GM21360 (cell line): ENCODE results near the gene FRY.
"Not testable (repeated sequence)": the region's sequence is repeated elsewhere in the genome, so short reads cannot be mapped to it uniquely, and the experiment has no call there.

ENCODE experiments used
- ATAC-seq: cut with Tn5 transposase; IDR thresholded peaks from one replicate; pipeline ENCODE4 v1.9.1; 2021; ENCODE audit warnings: mild to moderate bottlenecking, moderate library complexity; ENCODE audit not compliant: unreplicated experiment

FRY gene

GRCh38 chr13:32031025-32031814, at the start of gene FRY:
TSS of gene FRY (plus strand) at chr13:32031774. CDS start at chr13:32031796, 22 bp downstream.
- peak; percentile 58 for ATAC-seq

DNA sequence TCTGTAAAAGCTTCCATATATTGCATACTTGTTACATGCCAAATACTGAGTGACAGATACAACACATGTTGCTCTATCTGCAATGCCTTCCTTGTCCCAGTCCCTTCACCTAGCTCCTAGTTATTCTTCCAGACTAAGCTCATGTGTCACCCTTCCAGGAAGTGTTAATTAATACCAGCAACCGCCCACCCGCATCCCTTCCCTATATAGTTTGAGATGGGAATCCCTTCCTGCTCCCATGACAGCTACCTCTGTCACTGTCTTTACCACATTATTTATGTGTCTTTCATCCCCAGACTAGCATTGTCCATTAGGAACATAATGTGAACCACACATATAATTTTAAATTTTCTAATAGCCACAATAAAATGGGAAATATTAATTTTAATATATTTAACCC, 49.5 kb upstream of the FRY start:
- no peak for ATAC-seq

- ATAC-seq: no peak
These were observed 49.0 kb upstream of the FRY start for GRCh38 chr13:31982540-31982939.

GRCh38 chr13:31983696-31984095, 47.9 kb upstream of the FRY start:
- not testable (repeated sequence) for ATAC-seq

GRCh38 chr13:31984388-31984787, 47.2 kb upstream of the FRY start:
- not testable (repeated sequence) for ATAC-seq

DNA sequence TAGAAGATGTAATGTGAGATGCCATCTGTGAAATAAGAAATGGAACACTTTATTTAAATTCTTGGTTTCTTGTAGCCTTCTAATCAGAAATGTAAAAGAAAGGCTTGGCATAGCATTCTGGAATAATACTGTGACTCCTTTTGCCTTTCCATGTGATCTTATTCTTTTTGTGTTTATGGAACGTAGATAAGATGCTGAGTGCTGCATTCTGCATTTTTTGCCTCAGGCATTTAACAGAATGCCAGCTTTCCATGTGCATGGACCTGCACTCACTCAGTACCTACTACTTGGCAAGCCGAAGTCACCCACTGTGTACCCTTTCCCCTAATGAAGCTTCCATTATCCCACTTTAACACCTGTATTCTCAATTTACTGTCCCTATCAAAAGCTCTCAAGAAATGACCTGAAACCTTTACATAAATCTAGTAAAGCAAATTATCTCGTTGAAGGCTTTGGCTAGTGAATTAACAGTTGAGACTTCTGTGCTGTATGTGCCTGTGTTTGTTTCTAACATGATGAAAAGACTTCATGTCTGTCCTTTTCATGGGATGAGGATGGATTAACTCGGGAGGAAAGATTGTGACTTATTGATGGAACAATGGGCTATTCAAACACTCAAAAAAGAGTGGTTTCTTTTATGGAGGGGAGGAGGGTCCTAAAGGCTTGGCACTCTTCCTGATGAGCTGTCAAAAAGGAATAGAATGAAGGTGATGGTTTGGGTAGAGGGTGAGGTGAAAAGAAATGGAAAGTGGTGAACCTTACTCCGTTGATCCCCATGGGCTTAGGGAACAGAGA, 44.7 kb upstream of the FRY start:
- ATAC-seq: no peak

DNA sequence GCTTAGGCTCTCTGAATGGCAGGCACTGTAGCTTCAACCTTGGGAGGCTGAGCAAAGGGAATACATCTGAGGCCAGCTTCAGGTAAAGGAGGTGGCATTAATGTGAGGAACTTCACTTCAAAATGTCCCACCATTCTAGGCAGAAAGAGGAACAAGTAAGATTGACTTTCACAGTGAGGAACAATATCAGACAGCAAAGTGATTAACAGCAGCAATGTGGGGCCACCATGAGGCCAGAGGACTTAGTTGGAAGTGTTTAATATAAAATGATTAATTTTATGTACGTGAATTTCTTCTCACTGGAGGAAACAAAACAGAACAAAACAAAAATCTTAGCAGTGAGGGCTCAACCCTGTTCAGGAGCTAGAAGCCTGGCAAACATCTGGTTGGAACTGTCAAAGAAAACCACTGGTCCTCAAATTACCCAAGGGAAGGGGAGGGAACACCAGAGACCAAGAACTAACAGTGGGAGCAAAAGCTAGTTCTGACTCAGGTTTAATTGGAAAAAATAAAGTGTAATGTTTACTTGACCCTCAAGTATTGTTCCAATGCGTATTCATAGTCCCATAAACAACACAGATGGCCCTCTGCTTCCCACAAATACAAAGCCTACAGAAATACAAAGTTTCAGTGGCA, 43.9 kb upstream of the FRY start:
- ATAC-seq: no peak

- not testable (repeated sequence) for ATAC-seq
These were observed 37.2 kb upstream of the FRY start for GRCh38 chr13:31994367-31994766.

GRCh38 chr13:31996601-31997000, 35.0 kb upstream of the FRY start:
- ATAC-seq: no peak

GRCh38 chr13:31997641-31998040, 33.9 kb upstream of the FRY start:
- no peak for ATAC-seq

DNA sequence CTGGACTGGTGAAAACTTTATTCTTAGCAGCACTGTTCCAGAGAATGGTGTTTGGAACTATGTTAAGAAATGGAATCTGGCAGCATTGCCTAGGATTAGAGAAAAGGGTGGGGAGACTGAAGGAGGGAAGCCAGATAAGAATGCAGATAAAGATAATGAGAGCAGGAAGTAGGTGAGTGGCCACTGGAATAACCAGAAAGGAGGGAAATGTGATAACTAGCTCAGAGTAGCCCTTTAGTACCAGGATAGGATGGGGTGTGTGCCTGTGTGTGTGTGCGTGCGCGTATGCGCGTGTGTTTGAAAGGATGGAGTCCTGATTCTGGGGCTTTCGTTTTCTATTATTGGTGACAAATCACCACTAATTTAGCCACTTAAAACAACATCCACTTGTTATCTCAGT, 33.4 kb upstream of the FRY start:
- ATAC-seq: no peak

DNA sequence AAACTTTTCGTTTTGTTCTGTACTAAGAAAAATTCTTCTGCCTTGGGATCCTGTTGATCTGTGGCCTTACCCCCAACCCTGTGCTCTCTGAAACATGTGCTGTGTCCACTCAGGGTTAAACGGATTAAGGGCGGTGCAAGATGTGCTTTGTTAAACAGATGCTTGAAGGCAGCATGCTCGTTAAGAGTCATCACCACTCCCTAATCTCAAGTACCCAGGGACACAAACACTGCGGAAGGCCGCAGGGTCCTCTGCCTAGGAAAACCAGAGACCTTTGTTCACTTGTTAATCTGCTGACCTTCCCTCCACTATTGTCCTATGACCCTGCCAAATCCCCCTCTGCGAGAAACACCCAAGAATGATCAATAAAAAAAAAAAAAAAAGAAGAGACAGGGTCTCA, 30.8 kb upstream of the FRY start:
- not testable (repeated sequence) for ATAC-seq

GRCh38 chr13:32001154-32001768, 30.3 kb upstream of the FRY start:
- peak; percentile 66 for ATAC-seq

DNA sequence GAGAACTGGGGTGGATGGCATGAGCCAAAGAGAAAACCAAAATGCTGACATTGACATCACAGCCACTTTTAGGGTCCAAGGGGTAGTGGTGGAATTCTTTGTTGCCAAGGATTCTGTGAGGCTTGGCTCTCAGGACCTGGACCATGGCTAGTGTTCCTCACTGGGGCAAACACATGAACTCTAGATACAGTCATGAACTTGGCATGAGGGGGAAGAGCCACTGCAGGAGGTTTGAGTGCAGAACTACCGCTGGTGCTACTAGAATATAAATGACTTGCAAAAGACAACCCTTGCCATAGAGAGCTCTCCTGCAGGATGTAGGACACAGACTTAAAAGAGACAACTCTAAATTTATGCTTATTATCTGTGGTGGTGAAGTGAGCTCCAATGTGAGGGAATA, 29.8 kb upstream of the FRY start:
- no peak for ATAC-seq

DNA sequence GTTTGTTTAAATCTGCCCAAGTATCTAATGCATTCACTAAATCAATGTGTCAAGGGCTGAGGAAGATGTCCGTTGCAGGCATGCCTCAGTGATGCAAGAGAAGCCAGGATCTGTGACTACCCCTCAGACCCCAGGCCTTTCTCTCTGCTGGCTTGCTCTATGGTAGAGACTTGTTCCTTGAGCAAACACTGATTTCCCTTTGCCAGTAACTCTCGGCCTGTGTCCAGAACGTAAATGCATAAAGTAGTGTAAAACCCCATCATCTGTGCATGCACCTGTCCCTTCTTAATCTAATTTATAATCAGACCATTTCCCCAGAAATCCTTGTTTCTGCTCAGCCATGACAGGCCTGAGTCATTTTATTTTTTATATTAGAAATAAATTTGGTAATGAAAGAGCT, 28.7 kb upstream of the FRY start:
- no peak for ATAC-seq

- no peak for ATAC-seq
These were observed 24.1 kb upstream of the FRY start for GRCh38 chr13:32007494-32007893.

DNA sequence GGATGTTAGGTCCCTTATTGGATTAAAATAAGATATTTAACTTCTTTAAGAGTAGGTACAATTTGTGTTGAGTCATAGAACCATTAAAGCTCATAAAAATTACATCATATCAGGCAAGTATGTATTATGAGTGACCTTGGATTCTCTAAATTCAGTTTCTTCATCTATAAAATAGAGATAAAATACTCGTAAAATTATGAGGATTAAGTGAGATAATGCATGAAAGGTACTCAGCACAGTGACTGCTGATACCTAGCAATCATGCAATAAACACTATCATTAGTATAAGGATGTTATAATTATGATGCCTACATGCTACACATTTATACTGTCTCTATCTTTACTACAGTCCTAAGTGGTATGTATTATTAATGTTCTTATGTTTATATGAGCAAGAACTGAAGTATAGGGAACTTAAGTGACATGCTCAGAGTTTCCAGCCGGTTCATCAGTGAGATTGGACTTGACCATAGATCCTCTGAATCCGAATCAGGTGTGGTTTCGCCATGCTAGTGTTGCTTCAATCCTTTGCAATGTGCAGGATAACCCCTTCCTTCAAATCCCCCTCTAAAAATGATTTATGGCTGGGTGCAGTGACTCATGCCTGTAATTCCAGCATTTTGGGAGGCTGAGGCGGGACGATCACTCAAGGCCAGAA, 22.9 kb upstream of the FRY start:
- ATAC-seq: no peak

GRCh38 chr13:32009362-32009761, 22.2 kb upstream of the FRY start:
- no peak for ATAC-seq

GRCh38 chr13:32010136-32010535, 21.4 kb upstream of the FRY start:
- ATAC-seq: no peak

DNA sequence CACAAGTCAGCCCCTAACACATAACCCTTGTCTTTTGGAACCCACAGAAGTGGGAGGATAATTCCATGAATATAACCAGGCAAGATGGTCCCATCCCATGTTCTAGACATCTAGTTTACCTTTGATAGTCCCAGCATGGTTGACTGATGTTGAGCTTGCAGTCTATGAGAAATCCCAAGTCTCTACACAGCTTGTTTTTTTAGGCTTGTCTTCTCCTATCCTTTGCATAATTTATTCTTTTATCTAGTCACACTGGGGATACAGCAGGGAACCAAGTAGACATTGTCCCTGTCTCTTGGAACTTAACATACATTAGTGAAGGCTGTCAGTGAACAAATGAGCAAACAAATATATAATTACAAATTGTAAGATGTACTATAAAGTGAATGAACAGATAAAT, 19.6 kb upstream of the FRY start:
- no peak for ATAC-seq

- no peak for ATAC-seq
These were observed 18.4 kb upstream of the FRY start for GRCh38 chr13:32013181-32013580.
